Activated naive CD8-positive, alpha-beta T cell (primary cell): ENCODE measurements around the gene IYD.
"Not testable (repeated sequence)": the region's sequence is repeated elsewhere in the genome, so short reads cannot be mapped to it uniquely, and the experiment has no call there.

ENCODE experiments used
- H3K27ac Mint-ChIP-seq: one replicate; pipeline ENCODE4 v1.8.0; 2021; ENCODE audit warnings: mixed read lengths
- H3K27me3 Mint-ChIP-seq: one replicate; pipeline ENCODE4 v1.8.0; 2021; ENCODE audit warnings: mixed read lengths
- H3K36me3 Mint-ChIP-seq: one replicate; pipeline ENCODE4 v1.8.0; 2021; ENCODE audit warnings: mixed read lengths
- H3K4me1 Mint-ChIP-seq: one replicate; pipeline ENCODE4 v1.8.0; 2021; ENCODE audit warnings: low read depth, mixed read lengths
- H3K4me3 Mint-ChIP-seq: one replicate; pipeline ENCODE4 v1.8.0; 2021; ENCODE audit warnings: mild to moderate bottlenecking, mixed read lengths
- H3K9me3 Mint-ChIP-seq: one replicate; pipeline ENCODE4 v1.8.0; 2021; ENCODE audit warnings: low read depth, mixed read lengths

Gene IYD

DNA sequence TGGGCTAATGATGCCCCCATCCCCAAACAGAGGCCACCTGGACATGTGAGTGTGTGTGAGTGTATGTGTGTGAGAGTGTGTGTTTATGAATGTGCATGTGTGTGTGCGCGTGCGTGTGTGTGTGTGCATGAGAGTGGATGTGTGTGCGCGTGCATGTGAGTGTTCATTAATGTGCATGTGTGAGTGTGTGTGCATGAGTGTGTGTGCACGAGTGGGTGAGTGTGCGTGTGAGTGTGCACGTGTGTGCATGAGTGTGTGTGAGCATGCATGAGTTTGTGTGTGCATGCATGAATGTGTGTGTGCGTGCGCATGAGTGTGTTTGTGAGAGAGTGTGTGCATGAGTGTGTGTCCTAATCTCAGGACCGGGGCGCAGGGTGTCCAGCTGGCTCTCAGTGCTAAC is 1.3 kb downstream of the IYD start:
- Mint-ChIP-seq H3K36me3 (no peaks in the 10 kb centered on the region), H3K27ac (no peak overlapping the region), H3K4me1 (no peaks in the 10 kb centered on the region), H3K27me3 (no peaks in the 10 kb centered on the region), H3K9me3 (no peaks in the 10 kb centered on the region), H3K4me3 (no peak overlapping the region)

DNA sequence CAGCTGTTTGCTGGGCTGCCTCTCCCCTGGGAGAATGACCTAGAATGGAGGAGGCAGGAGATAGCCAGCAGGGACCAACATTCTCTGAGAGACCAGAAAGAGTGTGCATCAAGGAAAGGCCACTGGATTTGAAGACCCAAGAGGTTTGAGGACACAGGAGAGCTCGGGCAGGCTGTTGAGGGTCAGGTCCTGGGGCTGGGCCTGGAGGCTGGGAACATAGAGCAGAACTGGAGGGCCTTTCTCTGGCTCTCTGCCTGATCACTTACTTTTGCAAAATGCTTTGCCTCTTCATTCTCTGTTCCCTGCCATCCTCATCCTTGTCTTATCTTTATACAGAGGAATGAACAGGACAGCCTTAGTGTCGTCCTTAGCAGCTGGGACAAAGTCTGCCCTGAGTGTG is 2.5 kb downstream of the IYD start:
- no peaks in the 10 kb centered on the region for H3K4me1 Mint-ChIP-seq

DNA sequence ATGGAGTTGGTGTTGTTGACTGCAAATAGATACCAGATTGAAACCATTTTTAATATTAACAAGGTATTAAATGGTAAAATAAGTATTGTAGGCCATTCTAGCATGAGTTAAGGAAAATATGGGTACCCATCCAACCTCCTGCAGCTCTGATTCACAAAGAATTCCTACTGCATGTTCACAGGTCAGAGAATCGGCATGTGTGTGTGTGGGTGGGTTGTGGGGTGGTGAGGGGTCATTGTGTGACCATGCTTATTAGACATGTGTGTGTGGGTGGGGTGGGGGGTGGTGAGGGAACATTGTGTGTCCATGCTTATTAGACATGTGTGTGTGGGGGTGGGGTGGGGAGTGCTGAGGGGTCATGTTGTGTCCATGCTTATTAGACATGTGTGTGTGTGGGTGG is 3.2 kb downstream of the IYD start:
- H3K9me3 Mint-ChIP-seq = no peaks in the 10 kb centered on the region
- no peaks in the 10 kb centered on the region for H3K36me3 Mint-ChIP-seq
- H3K4me1 Mint-ChIP-seq = no peaks in the 10 kb centered on the region
- no peak overlapping the region for H3K4me3 Mint-ChIP-seq
- H3K27ac Mint-ChIP-seq = no peak overlapping the region
- H3K27me3 Mint-ChIP-seq = no peaks in the 10 kb centered on the region

More for the DNA sequence above, 2.5 kb downstream of the IYD start:
- no peaks in the 10 kb centered on the region for H3K36me3 Mint-ChIP-seq
- no peak overlapping the region for H3K27ac Mint-ChIP-seq
- H3K9me3 Mint-ChIP-seq = no peaks in the 10 kb centered on the region
- H3K27me3 Mint-ChIP-seq = no peaks in the 10 kb centered on the region
- H3K4me3 Mint-ChIP-seq = no peak overlapping the region

DNA sequence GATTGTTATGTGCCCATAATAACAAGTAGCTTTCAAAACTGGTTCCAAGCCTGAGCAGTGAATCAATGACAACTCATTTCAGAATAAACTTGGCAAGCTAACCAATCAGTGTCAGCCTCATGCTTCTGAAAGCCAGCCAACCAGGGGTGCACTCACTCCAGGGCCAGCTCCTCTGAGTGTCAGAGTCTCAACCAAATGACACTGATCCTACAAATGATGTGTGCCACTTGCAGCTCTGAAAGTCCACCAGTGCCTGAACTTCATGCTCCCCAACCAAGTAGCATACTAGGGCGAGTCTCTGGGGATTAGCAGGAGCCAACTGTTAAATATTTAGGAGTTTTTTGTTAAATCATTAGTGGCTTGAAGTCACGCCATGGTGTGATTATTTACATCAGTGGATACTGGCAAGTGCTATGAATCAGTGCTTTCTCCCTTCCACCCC is 4.5 kb downstream of the IYD start:
- Mint-ChIP-seq H3K9me3 (no peaks in the 10 kb centered on the region), H3K36me3 (no peaks in the 10 kb centered on the region), H3K4me3 (no peak overlapping the region), H3K4me1 (no peaks in the 10 kb centered on the region), H3K27me3 (no peaks in the 10 kb centered on the region), H3K27ac (no peak overlapping the region)

GRCh38 chr6:150374346-150374745 is 5.5 kb downstream of the IYD start:
- H3K27me3 Mint-ChIP-seq, H3K9me3 Mint-ChIP-seq, H3K27ac Mint-ChIP-seq, H3K36me3 Mint-ChIP-seq, H3K4me1 Mint-ChIP-seq, H3K4me3 Mint-ChIP-seq: not testable (repeated sequence)

DNA sequence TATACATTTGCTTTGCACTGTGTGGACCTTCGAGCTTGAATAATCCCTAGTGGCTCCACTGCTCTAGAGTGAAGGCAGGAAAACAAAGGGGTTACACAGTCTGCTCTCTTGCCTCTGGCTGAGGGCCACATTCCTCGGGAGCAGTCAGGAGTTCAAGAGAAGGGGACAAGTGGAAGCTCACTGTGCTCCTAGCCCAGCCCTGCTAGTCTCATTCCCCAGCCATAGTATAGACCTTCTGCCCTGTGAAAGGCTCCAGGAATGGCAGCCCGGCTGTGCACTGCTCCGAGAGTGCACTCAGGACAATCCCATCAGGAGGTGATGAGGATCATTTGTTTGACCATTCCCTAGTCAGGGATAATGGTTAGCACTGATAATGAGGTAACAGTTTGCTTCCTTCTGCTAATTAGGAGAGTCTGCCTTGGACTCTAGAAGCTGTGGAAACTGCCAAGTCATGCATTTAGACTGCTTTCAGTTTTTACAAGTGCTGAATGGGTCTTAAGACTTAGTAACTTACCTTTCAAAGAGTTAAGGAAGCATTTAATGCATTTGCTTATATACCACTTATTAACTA is 8.5 kb downstream of the IYD start:
- no peaks in the 10 kb centered on the region for H3K9me3 Mint-ChIP-seq
- H3K27ac Mint-ChIP-seq = no peak overlapping the region
- H3K36me3 Mint-ChIP-seq = no peaks in the 10 kb centered on the region
- no peaks in the 10 kb centered on the region for H3K27me3 Mint-ChIP-seq
- no peaks in the 10 kb centered on the region for H3K4me1 Mint-ChIP-seq
- H3K4me3 Mint-ChIP-seq = no peak overlapping the region

DNA sequence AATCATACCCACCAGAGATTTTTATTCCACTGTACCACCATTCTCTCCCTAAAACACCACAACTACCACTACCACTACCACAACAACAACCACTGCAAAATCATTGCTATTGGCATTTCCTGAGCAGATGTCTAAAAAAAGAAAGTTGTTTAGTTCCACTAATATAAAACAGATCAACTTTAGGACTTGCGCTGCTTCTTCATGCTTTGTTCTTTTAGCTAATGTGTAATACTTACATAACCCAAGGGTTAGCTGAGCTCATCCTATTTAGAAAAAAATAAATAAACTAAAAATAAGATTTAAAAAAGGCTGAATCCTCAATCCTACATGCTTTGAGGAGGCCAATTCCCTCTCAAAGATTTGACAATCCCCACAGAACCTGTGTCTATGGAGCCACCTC is 11.4 kb downstream of the IYD start:
- Mint-ChIP-seq H3K4me3 (no peak overlapping the region), H3K36me3 (no peaks in the 10 kb centered on the region), H3K27me3 (peaks cover 1% of the 10 kb centered on the region), H3K9me3 (no peaks in the 10 kb centered on the region), H3K27ac (no peak overlapping the region), H3K4me1 (no peaks in the 10 kb centered on the region)

DNA sequence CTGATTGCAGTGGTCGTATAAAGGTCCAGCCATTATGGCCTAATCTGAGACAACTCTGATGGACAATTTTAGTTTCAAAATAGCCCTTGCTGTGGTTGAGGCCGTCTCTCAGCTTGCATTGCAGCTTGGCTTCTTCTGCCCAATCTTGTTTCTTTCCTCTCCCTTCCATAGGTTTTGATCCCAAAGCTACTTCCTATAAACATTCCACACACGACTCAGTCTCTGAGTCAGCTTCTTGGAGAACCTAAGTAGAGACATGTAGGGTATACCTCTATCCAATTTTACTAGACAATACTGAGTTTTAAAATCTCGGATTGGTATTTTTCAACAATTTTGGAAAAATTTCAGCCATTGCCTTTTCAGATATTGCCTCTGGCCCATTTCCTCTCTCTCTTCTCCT is 13.4 kb downstream of the IYD start:
- H3K4me3 Mint-ChIP-seq = no peak overlapping the region
- no peaks in the 10 kb centered on the region for H3K9me3 Mint-ChIP-seq
- H3K27me3 Mint-ChIP-seq = peaks cover 1% of the 10 kb centered on the region
- no peaks in the 10 kb centered on the region for H3K36me3 Mint-ChIP-seq
- H3K4me1 Mint-ChIP-seq = no peaks in the 10 kb centered on the region
- no peak overlapping the region for H3K27ac Mint-ChIP-seq

DNA sequence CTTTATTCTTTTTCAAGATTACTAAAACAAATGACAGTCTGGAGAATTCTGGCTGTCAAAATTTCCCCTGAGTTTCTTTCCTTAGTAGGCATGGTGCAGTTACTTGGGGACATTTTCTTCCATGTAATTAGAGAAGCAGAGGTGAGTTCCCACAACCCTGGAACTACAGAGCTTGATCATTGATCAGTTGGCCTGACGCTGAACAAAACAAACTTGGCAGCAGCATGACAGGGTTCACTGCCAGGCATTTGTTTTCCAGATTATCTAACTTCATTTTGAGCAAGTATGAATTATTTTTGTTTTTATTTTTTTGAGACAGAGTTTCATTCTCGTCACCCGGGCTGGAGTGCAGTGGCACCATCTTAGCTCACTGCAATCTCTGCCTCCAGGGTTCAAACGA is 22.6 kb downstream of the IYD start:
- Mint-ChIP-seq H3K9me3 (no peaks in the 10 kb centered on the region), H3K36me3 (no peaks in the 10 kb centered on the region), H3K27ac (no peak overlapping the region), H3K4me3 (no peak overlapping the region), H3K4me1 (no peaks in the 10 kb centered on the region), H3K27me3 (peaks cover 2% of the 10 kb centered on the region)

DNA sequence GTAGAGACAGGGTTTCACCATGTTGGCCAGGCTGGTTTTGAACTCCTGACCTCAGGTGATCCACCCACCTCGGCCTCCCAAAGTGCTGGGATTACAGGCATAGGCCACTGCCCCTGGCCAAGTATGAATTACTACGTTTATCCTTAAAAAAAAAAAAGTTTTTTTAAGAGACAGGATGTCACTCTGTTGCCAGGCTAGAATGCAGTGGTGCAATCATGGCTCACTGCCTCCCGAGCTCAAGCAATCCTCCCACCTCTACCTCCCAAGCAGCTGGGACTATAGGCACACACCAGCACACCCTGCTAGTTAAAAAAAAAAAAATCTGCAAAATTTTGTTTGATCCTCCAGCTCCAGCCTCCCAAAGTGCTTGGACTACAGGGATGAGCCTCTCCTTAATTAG is 23.1 kb downstream of the IYD start:
- Mint-ChIP-seq H3K36me3 (no peaks in the 10 kb centered on the region), H3K4me3 (no peak overlapping the region), H3K27ac (no peak overlapping the region), H3K9me3 (no peaks in the 10 kb centered on the region), H3K4me1 (no peaks in the 10 kb centered on the region), H3K27me3 (peaks cover 3% of the 10 kb centered on the region)

DNA sequence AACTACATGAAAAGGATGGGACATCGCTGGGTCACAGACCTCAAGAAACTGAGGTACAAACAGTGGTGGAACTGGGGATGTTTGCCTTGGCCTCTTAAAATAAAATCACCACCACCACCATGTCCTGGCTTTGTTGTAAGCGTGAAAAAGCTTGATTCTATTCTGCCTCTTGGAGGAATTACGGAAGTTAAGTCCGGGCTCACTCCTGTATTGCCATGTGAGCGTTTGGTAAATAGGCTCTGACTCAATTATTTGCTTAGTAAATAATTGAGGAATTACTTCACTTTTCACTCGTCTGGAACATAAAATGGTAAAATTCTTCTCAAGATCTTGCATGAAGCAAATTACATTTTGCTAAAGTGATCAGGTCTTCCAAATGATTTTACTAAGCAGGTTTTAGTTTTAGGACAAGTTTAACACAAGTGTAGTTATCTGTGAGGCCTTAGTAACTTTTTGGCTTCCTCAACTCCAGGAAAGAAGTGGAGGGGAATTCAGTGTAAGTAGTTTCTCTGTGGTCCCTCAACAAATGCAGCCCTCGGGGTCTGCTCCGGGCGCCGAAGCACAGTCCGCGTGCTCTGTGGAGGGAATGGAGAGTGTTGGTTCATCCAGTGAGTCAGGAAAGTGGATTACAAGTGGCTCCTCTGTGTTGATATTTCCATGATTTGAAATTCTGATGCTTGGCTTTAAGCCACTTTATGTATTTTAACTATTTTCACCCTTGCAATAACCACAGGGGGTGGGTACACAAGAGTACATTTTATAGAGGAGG is 23.8 kb downstream of the IYD start:
- Mint-ChIP-seq H3K4me3 (no peak overlapping the region), H3K36me3 (no peaks in the 10 kb centered on the region), H3K27me3 (peaks cover 5% of the 10 kb centered on the region), H3K4me1 (no peaks in the 10 kb centered on the region), H3K9me3 (no peaks in the 10 kb centered on the region), H3K27ac (no peak overlapping the region)

GRCh38 chr6:150394053-150394898 is 25.5 kb downstream of the IYD start:
- Mint-ChIP-seq H3K4me3 (no peak overlapping the region), H3K27me3 (peaks cover 5% of the 10 kb centered on the region), H3K4me1 (no peaks in the 10 kb centered on the region), H3K36me3 (no peaks in the 10 kb centered on the region), H3K27ac (no peak overlapping the region), H3K9me3 (no peaks in the 10 kb centered on the region)

- no peaks in the 10 kb centered on the region for H3K9me3 Mint-ChIP-seq
- no peaks in the 10 kb centered on the region for H3K36me3 Mint-ChIP-seq
- no peak overlapping the region for H3K4me3 Mint-ChIP-seq
- H3K4me1 Mint-ChIP-seq = no peaks in the 10 kb centered on the region
- H3K27ac Mint-ChIP-seq = no peak overlapping the region
- H3K27me3 Mint-ChIP-seq = peaks cover 5% of the 10 kb centered on the region
Measured at GRCh38 chr6:150394899-150395295, 26.1 kb downstream of the IYD start.

GRCh38 chr6:150395388-150396009 is 26.7 kb downstream of the IYD start:
- no peak overlapping the region for H3K27ac Mint-ChIP-seq
- no peaks in the 10 kb centered on the region for H3K4me1 Mint-ChIP-seq
- no peaks in the 10 kb centered on the region for H3K9me3 Mint-ChIP-seq
- peaks cover 5% of the 10 kb centered on the region for H3K27me3 Mint-ChIP-seq
- H3K36me3 Mint-ChIP-seq = no peaks in the 10 kb centered on the region
- no peak overlapping the region for H3K4me3 Mint-ChIP-seq
